Right lobe of liver (tissue), 6 donors: ENCODE measurements around the gene SP140. TPM values are rescaled to one million over a fixed set of nuclear protein-coding genes. Genes with fewer than 3 reads are reported as not detected.
"Not testable (repeated sequence)": the region's sequence is repeated elsewhere in the genome, so short reads cannot be mapped to it uniquely, and the experiment has no call there.

ENCODE experiments used
- ATAC-seq, 4 donors: fragments of 200-7000 bp; cut with Tn5 transposase; one replicate each; pipeline ENCODE4 v1.9.1; 2020; ENCODE audit warnings: mild to moderate bottlenecking in 4 of 4, moderate library complexity in 4 of 4
- DNase-seq, 3 donors: peaks; one replicate each; pipeline ENCODE4 v3.0.0-alpha.2; 2020
- H3K27ac ChIP-seq, 3 donors: fragments of 200-600 bp; one replicate each; pipeline ENCODE4 v1.8.0; 2022
- H3K27me3 ChIP-seq, 2 donors: fragments of 200-600 bp; one replicate each; pipeline ENCODE4 v1.8.0; 2022
- H3K36me3 ChIP-seq, 4 donors: fragments of 200-600 bp; sonication (generic) in 1 of 4; one replicate each; pipeline versions ENCODE4 v1.5.1 to v1.8.0; 2017 to 2022; ENCODE audit warnings: control low read depth in 1 of 4
- H3K4me1 ChIP-seq, 4 donors: fragments of 200-600 bp; sonication (generic) in 1 of 4; one replicate each; pipeline versions ENCODE4 v1.5.1 to v1.8.0; 2017 to 2022; ENCODE audit warnings: control low read depth in 1 of 4
- H3K4me3 ChIP-seq, 3 donors: fragments of 200-600 bp; one replicate each; pipeline ENCODE4 v1.8.0; 2022
- H3K9me3 ChIP-seq, 4 donors: fragments of 200-600 bp; sonication (generic) in 1 of 4; one replicate each; pipeline versions ENCODE4 v1.5.1 to v1.8.0; 2017 to 2022; ENCODE audit warnings: control low read depth in 1 of 4
- CTCF ChIP-seq, 4 donors: fragments of 200-600 bp in 3 of 4; fragments of 450-650 bp in 1 of 4; IDR thresholded peaks; one replicate each; pipeline versions ENCODE4 v1.5.1 to v1.8.0; 2016 to 2022; ENCODE audit warnings: antibody characterized with exemption in 4 of 4, mild to moderate bottlenecking in 2 of 4
- POLR2A ChIP-seq: fragments of 450-650 bp; IDR thresholded peaks from one replicate; pipeline ENCODE4 v1.6.1; 2017; ENCODE audit warnings: antibody characterized with exemption, mild to moderate bottlenecking
- whole genome bisulfite sequencing: methylation state at CpG from one replicate; pipeline ENCODE4 v1.1.6; 2018; ENCODE audit warnings: low coverage, low lambda C conversion rate; ENCODE audit not compliant: insufficient coverage; ENCODE audit errors: missing lambda C conversion rate; 5-methylcytosine and 5-hydroxymethylcytosine counted together
- intact Hi-C, 2 donors: fragments of 100-400 bp; cut with DNase I; formaldehyde crosslinking; loops; one replicate each; pipeline versions ENCODE4 v1.11.2 to v1.14.1; 2022
- total RNA-seq, 6 experiments: library from RNA; depleted of rRNA in 2 of 6; stranded (reverse); fragments of >200 nt in 2 of 6; fragmentation: NEBNext Ultra II Directional in 3 of 6; extraction: Animal tissue kit (Norgen Biotek cat#: 25700) in 3 of 6; gene quantifications; one replicate each; pipeline versions ENCODE4 v1.1.0 to v1.2.4, GENCODE V29; 2016 to 2023
- donor health status: DM: no; HTN: yes; CAD: no.
- donor health status: DM: no; HTN: no; CAD: no.
- donor health status: DM: no; HTN: no; CAD: no.
- donor health status: DM: no; HTN: yes; CAD: no.
- donor health status: DM: no; HTN: yes; CAD: no.

The SP140 gene
- total RNA-seq, 6 experiments from 2014 or later = 0.43 to 1.2 (median 0.82) TPM; not detected in 1

GRCh38 chr2:230269715-230270114 lies 44.2 kb downstream of the SP140 start:
- no peak for DNase-seq
- Histone ChIP-seq H3K27me3 (no peaks in the 10 kb centered on the region), H3K4me1 (no peaks in the 10 kb centered on the region), H3K36me3 (no peaks in the 10 kb centered on the region), H3K27ac (no peak overlapping the region), H3K4me3 (no peak overlapping the region), H3K9me3 (no peaks in the 10 kb centered on the region)
- TF ChIP-seq POLR2A (no peak), CTCF (IDR thresholded peaks at IDR 0.05) (no peak)
- intact Hi-C loops = no loop called here
- 70% methylated on average over 4 of the region's 6 CpGs for WGBS
- no peak for ATAC-seq

GRCh38 chr2:230282936-230283335 lies 57.4 kb downstream of the SP140 start:
- Histone ChIP-seq H3K27me3 (no peaks in the 10 kb centered on the region), H3K27ac (no peak overlapping the region), H3K4me1 (no peaks in the 10 kb centered on the region), H3K4me3 (no peak overlapping the region), H3K9me3 (no peaks in the 10 kb centered on the region), H3K36me3 (no peaks in the 10 kb centered on the region)
- DNase-seq (no peak), ATAC-seq (no peak)
- no CpG with 5 or more reads among the region's 2 CpGs for WGBS
- intact Hi-C loops = no loop called here
- TF ChIP-seq CTCF (IDR thresholded peaks at IDR 0.05) (no peak), POLR2A (no peak)

GRCh38 chr2:230286048-230286447 lies 60.5 kb downstream of the SP140 start:
- DNase-seq (no peak), ATAC-seq (no peak)
- H3K27ac ChIP-seq = no peak overlapping the region
- H3K9me3 ChIP-seq = no peaks in the 10 kb centered on the region
- H3K4me3 ChIP-seq = no peak overlapping the region
- no peaks in the 10 kb centered on the region for H3K4me1 ChIP-seq
- no peaks in the 10 kb centered on the region for H3K36me3 ChIP-seq
- intact Hi-C loops = no loop called here
- 73% methylated on average over 3 of the region's 3 CpGs for WGBS
- no peak for TF ChIP-seq CTCF (IDR thresholded peaks at IDR 0.05)
- no peak for TF ChIP-seq POLR2A
- H3K27me3 ChIP-seq = no peaks in the 10 kb centered on the region

GRCh38 chr2:230289311-230289710 lies 63.8 kb downstream of the SP140 start:
- WGBS = 78% methylated on average over 4 of the region's 4 CpGs
- H3K27ac ChIP-seq, DNase-seq, H3K36me3 ChIP-seq, H3K9me3 ChIP-seq, ATAC-seq, intact Hi-C loops, H3K4me3 ChIP-seq, H3K27me3 ChIP-seq, H3K4me1 ChIP-seq: not testable (repeated sequence)

- H3K27me3 ChIP-seq = no peaks in the 10 kb centered on the region
- WGBS = 85% methylated on average over 5 of the region's 6 CpGs
Measured at GRCh38 chr2:230295192-230295591, 69.7 kb downstream of the SP140 start.

More at GRCh38 chr2:230295192-230295591, 69.7 kb downstream of the SP140 start:
- no peak overlapping the region for H3K4me3 ChIP-seq
- H3K27ac ChIP-seq = no peak overlapping the region
- ATAC-seq = no peak
- no peak for DNase-seq
- intact Hi-C loops = no loop called here
- no peaks in the 10 kb centered on the region for H3K36me3 ChIP-seq
- H3K4me1 ChIP-seq = no peaks in the 10 kb centered on the region
- TF ChIP-seq POLR2A (no peak), CTCF (IDR thresholded peaks at IDR 0.05) (no peak)
- no peaks in the 10 kb centered on the region for H3K9me3 ChIP-seq
